Glomerular endothelial cell (primary cell): ENCODE results near the gene RFXAP. TPM values are rescaled to one million over a fixed set of nuclear protein-coding genes. Genes with fewer than 3 reads are reported as not detected.

ENCODE experiments used
- DNase-seq: peaks from one replicate; pipeline ENCODE4 v3.0.0-alpha.2; 2011; ENCODE audit warnings: low read depth, low spot score; ENCODE audit errors: extremely low read depth
- total RNA-seq: library from RNA; depleted of rRNA; stranded (reverse); fragments of >200 nt; gene quantifications from 2 replicates; pipeline ENCODE4 v1.2.3, GENCODE V29; 2015

The RFXAP gene
- total RNA-seq, 1 donor from 2014 or later: 6.4 TPM

GRCh38 chr13:36815062-36815461 is 4.0 kb upstream of the RFXAP start:
- no peak for DNase-seq

- no peak for DNase-seq
These were observed 822 bp upstream of the RFXAP start for GRCh38 chr13:36817996-36818803.

- DNase-seq: no peak
These were observed 693 bp downstream of the RFXAP start for GRCh38 chr13:36819739-36820090.

GRCh38 chr13:36820222-36820621 is 1.2 kb downstream of the RFXAP start:
- no peak for DNase-seq

DNA sequence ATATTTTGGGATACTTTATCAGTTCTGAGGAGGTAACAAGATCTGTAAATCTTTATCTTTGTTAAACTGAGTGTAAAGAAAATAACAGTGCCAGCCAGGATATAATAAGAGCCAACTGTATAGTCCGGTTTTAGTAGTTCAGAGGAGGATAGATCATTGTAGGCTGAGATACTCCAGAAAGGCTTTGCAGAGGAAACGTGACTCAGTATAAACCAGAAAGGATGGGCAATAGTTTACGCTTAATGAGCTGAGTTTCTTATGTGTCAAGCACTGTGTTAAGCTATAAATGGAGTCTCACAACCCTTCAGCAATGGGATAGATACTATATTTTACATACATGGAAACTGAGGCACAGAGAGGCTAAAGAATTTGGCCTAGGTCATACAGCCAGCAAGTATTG is 3.8 kb downstream of the RFXAP start:
- DNase-seq: no peak

GRCh38 chr13:36829753-36830152 is 10.7 kb downstream of the RFXAP start:
- no peak for DNase-seq

- DNase-seq: no peak
These were observed 12.3 kb downstream of the RFXAP start for GRCh38 chr13:36831291-36831690.

GRCh38 chr13:36834299-36834698 is 15.3 kb downstream of the RFXAP start:
- DNase-seq: no peak

- DNase-seq: no peak
These were observed 18.5 kb downstream of the RFXAP start for GRCh38 chr13:36837354-36838092.

DNA sequence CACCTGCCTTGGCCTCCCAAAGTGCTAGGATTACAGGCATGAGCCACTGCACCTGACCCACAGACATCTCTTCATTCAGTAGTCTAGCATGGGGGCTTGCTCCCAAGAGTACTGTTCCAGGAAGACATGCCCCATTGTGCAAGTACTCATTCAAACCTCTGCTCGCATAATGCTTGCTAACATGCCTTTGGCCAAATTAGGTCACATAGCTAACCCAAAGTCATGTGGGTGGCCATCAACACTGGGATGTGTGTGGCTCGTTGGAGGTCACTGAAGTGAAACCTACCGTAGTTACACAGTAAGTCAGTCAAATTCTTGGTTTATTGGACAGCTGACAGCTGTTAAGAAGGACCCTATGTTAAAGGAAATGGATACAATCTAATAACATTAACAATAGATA is 20.3 kb downstream of the RFXAP start:
- no peak for DNase-seq

DNA sequence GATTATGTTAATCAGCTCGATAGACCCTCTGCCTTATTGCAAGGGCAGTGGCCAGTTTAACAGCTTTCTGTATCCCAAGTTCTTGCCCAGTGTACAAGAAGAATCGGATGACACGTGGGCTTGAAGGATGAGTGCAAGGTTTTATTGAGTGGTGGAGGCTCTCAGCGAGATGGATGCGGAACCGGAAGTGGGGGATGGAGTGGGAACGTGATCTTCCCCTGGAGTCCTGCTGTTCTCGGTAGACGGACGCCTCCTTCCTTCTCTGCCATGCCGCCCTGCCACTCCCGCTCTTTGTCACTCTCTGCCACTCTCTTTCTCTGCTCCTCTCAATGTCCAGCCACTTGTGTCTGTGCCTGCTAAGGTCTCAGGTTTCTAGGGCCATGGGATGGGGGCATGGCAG is 21.0 kb downstream of the RFXAP start:
- no peak for DNase-seq

GRCh38 chr13:36840718-36841250 is 21.8 kb downstream of the RFXAP start:
- DNase-seq: no peak

DNA sequence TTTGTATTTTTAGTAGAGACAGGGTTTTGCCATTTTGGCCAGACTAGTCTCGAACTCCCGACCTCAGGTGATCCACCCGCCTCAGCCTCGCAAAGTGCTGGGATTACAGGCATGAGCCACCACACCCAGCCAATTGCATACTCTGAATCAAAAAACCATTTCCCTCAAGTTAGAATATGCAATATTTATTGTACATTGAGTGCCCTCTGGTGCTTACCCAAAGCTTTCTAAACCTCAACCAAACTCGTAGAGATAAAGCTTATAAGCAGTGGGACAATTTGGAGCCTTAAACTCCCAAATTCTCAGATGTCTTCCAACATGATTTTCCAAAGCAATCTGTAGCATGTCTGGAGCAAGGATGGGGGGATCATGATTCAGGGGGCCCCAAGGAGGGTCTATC is 22.4 kb downstream of the RFXAP start:
- DNase-seq: no peak

- no peak for DNase-seq
These were observed 28.6 kb downstream of the RFXAP start for GRCh38 chr13:36847606-36848005.

- DNase-seq: no peak
These were observed 29.4 kb downstream of the RFXAP start for GRCh38 chr13:36848199-36848982.

DNA sequence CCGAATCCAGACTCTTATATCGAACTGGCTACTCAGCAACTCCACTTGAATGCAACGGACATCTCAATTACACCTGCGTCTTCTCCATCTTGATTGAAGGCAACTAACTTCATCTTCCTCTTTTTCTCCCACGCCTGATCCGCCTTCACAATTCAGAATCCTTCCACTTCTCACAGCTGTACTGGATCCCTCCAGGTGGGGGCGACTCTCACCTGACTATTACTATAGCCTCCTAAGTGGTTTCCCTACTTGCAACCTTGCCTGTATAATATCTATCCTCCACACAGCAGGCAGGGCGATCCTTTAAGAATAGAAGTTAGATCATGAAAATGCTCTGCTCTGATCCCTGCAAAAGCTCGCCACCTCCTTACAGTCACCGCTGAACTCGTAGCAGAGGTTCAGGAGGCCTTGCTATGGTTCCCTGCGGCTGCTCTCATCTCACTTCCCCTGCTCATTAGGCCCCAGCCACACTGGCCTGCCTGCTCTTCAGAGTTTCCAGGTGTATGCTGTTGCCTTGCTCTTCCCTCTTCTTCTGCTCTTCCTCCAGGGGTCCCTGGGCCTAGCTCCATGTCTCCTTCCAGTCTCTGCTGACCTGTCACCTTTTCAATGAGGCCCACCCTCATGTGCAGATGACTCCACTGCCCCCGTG is 31.9 kb downstream of the RFXAP start:
- DNase-seq: no peak

DNA sequence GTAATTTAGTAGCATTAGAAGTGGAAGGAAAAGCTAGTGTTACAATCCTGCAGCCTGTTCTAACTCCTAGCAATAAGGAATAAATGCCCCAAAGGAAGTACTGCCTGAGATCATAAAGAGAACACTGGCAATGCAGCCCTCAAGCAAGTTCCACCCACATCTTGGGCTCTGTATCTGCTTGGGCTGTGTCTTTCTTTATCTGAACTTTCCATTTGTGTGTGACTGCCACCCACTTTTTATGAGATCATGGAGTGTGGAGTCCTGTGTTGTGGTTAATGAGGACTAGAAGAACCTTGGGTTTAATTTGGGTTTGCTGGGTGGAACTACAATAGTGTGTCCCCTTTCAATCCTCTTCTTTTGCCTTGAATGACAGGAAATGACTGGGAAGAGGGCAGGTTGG is 38.2 kb downstream of the RFXAP start:
- no peak for DNase-seq

DNA sequence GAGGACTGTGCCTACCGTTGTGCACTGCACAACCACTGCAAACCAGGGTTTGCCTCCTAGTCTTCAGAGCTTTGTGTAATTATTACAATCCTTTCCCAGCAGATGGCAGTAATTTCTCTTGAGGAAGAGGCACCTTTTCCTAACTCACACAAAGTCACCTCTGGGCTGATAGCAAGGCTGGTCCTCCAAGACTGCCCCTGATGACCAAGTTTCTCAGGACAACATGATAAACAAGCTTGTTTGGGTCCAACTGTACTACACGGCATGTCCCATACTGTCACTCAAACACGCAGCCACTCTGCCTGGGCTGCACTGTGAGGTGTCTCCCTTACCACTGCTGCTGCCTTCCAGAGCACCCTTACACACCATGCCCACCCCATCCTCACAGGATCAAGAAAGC is 39.3 kb downstream of the RFXAP start:
- DNase-seq: peak; percentile 48

DNA sequence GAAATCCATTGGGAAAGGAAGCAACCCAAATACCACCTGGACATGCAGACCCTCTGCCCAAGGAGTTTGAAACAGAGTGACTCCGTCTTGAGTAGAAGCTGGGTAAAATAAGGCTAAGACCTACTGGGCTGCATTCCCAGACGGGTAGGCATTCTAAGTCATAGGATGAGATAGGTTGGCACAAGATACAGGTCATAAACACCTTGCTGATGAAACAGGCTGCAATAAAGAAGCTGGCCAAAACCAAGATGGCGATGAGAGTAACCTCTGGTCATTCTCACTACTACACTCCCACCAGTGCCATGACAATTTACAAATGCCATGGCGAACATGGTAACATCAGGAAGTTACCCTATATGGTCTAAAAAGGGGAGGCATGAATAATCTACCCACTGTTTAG is 40.2 kb downstream of the RFXAP start:
- DNase-seq: no peak

DNA sequence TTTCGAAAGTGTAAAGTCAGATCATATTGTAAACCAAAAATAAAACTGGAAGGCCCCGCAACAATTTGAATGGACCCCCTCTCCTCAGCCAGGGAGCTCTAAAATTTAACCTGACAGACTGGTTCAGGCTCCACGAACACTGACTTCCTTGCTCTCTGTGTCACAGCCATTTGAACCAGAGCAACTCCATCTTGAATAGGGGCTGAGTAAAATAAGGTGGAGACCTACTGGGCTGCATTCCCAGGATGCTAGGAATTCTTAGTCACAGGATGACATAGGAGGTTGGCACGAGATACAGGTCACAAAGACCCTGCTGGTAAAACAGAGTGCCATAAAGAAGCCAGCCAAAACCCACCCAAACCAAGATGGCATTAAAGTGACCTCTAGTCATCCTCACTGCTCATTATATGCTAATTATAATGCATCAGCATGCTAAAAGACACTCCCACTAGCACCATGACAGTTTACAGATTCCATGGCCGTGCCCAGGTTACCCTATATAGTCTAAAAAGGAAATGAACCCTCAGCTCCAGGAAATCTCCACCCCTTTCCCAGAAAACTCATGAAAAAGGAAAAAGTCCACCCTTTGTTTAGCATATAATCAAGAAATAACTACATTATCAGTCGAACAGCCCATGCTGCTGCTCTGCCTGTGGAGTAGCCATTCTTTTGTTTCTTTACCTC is 43.1 kb downstream of the RFXAP start:
- DNase-seq: peak; percentile 29
